Epidermal melanocyte (primary cell): ENCODE results near the gene SERPINA9.
"Not testable (repeated sequence)": the region's sequence is repeated elsewhere in the genome, so short reads cannot be mapped to it uniquely, and the experiment has no call there.

Source experiments
- DNase-seq: peaks from one replicate; pipeline ENCODE4 v3.0.0; 2011; ENCODE audit warnings: low spot score; ENCODE audit not compliant: insufficient read length

The SERPINA9 gene

DNA sequence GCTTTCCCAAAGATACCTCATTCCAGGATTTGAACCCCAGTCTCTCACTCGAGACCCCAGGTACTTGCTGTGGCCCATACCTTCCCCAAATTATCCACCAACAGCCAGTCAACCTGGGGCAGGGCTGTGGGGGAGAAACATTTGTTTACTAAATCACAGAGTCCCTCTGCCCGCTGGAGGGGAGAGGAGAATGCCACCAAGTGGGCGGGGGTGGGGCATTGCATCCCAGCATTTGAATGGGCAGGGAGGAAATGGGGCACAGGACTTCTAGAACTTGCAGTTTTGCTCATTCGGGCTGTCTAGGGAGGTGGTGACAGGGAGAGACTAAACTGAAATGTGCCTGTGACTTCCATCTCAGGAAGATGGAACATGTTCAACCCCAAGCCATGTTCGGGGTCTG is 10.9 kb upstream of the SERPINA9 start:
- no peak for DNase-seq

DNA sequence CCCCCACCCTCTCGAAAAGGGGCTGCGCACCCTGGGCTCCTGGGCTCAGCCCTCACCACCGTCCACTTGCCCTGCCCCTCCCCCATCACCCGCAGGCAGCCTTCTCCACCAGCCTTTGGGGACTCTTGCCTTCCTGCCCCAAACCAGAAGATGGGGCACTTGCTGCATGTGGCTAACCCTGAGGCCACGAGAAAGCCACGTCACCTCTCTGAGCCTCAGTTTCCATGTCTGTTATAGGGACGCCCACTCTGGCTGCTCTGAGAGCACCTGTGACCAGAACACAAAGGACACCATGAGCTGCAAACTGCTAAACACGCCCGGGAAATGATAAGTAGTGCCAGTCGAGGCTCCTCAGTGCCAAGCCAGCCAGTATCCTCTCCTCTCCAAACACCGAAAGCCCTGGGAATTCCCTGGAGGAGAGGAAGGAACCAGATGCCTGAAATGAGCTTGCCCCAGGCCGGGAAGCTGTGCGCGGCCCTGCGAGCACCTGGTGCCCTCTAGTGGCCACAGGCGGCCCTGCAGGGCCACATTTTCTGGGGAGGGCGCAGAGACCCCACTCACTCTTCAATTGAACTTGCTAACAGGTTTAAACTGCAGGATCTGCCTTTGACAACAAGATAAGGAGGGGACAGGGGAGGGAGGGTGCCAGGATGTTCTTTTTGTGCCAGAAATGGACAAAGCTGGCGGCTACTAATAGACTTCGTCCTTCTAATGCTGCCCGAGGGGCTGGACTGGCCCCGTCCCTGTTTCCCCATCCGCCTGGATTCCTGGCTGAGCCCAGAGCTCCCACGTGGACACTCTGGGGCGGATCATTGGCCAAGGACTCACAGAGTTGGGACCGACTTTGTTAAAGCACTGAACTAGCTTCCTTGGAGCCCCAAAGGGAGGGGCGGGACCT is 10.2 kb upstream of the SERPINA9 start:
- DNase-seq: peak; percentile 36

DNA sequence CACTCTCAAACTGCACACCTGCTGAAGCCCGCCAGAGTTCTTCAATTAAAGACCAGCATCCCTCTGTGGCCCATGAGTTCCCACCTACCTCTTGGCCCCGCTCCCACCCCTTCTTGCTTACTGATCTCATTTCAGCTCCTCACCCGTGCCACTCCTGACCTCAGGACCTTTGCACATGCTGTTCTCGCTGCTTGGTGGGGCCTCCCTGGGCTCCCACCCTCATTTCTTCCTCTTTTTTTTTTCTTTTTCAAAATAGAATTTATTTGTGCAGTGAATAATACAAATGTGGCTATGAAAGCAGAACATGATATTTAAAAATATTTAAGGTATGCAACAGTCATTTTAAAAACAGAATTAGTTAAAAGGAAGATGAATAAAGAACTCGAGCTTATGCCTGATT is 8.5 kb upstream of the SERPINA9 start:
- no peak for DNase-seq

DNA sequence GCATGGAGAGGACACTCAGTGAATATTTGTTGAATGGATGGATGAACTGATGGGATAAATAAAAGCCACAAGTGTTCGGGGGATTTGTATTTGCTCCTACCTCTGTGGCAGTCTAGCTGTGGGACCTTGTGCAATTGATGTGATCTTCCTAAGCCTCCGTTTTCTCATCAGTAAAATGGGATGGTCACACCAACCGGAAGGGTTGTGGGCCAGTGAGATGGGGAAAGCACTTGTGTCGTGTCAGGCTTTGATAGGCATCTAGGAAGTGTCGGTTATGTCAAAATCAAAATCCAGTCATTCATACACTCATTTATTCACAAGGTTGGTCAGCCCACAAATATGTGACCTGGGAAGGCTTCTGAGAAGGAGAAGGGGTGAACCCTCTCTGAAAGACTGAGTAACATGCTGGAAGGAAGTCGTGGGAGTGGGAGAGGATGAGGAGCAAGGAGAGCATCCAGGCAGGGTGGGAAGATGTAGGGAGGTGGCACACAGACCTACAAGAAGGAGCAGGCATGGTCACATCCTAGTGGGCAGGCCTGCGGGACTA is 7.8 kb upstream of the SERPINA9 start:
- DNase-seq: no peak

DNA sequence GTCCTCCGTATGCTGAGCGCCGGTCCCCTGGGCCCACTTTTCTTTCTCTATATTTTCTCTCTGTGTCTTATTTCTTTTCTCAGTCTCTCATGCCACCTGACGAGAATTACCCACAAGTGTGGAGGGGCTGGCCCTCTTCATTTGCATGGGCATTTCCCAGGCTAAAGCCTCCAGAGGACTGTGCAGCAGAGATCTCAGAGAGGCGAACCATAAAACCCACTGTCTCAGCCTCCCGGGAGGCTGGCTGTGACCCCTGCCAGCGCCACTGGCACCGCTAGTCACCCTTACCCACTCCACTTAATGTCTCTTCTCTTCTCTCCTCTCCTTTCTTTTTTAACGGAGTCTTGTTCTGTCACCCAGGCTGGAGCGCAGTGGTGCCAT is 7.1 kb upstream of the SERPINA9 start:
- no peak for DNase-seq

DNA sequence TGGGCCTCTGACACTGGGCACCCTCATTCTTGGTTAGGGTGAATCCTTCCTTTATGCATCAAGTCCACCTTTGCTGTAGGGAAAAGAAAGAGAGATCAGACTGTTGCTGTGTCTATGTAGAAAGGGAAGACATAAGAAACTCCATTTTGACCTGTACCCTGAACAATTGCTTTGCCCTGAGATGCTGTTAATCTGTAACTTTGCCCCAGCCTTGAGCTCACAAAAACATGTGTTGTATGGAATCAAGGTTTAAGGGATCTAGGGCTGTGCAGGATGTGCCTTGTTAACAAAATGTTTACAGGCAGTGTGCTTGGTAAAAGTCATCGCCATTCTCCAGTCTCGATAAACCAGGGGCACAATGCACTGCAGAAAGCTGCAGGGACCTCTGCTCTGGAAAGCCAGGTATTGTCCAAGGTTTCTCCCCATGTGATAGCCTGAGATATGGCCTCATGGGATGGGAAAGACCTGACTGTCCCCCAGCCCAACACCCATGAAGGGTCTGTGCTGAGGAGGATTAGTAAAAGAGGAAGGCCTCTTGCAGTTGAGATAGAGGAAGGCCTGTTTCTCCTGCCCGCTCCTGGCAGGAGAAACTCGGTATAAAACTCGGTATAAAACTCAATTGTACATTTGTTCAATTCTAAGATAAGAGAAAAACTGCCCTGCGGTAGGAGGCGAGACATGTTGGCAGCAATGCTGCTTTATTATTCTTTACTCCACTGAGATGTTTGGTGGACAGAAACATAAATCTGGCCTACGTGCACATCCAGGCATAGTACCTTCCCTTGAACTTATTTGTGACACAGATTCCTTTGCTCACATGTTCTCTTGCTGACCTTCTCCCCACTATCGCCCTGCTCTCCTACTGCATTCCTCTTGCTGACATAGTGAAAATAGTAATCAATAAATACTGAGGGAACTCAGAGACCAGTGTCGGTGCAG is 6.4 kb upstream of the SERPINA9 start:
- DNase-seq: not testable (repeated sequence)

DNA sequence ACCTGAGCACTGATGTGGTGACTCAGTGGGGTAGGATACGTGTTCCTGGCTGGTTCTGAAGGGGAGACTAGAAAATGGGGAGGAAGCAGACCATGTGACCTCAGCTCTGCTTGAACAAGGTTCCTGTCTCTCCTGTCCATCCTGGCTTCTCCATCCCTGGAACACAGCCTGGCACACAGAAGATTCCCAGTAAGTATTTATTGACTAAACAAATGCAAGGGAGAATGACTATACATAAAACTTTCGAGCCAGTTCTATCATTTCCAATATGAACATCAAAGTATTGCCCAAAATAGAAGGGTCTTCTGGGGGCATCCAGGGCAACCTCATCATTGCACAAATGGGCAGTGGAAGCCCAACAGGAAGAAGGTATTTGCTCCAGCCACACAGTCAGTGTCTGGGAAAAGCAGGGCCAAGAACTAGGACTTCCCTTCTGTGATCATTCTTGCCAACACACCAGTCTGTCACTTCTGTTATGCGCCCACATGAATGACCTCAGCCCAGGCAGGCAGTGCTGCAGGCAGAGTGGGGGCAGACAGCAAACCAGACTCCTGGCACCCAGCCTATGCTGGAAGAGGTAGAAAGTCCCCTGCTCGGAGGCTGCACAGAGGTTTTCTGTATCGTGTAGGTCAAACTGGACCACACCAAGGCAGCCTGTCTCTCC is 5.6 kb upstream of the SERPINA9 start:
- no peak for DNase-seq

DNA sequence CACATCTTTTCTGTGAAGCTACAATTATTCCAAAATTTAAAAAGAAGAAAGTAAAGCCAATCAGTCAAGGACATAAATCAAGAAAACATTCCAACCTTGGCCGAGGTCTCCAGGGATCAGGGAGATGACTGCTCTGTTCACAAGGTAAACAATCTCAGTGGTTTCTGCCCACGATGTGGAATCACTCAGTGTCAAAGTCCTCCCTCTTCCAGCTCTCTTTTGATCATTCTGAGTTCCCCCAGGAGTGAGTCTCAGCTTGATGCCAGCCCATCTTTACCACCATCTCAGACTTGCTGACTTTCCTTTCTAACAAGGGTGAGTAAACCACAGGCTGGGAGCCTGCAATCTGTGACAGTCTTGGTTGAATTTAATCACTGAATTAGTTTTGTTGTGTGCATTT is 4.8 kb upstream of the SERPINA9 start:
- no peak for DNase-seq

DNA sequence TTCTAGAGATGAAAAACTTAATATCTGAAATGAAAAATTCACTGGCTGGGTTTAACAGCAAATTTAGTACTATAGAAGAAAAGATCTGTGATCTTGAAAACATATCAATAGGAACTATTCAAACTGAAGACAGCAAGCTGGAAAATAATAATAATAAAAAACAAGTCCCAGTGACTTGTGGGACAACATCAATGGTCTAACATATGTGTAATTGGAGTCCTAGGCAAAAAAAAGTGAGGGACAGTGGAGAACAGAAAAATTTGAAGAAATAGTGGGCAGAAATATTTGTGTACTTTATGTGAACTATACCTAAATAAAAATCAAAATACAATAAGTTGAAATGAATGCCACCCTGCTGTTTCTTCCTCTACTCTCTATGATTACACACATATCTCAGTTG is 2.4 kb upstream of the SERPINA9 start:
- no peak for DNase-seq

DNA sequence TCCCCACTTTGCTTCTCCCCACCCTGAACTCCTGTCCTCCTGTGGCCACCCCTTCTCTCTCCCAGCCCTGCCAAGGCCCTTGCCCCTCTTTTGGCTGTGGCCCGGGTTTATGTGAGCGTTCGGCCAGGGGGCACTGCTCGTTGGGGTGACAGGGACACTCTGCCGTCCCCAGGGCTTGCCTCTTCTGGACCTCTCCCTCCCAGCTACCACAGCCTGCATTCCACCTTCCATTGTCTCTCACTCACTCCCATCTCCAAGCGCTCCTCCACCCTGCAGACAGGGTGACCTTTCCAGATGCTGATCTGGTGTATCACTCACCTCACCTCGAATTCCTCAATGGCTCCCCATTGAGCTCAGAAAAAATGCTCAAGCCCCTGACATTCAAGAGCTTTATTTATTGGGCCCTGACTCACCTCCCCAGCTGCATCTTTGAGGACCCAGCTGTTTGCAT is 1.4 kb downstream of the SERPINA9 start:
- no peak for DNase-seq

DNA sequence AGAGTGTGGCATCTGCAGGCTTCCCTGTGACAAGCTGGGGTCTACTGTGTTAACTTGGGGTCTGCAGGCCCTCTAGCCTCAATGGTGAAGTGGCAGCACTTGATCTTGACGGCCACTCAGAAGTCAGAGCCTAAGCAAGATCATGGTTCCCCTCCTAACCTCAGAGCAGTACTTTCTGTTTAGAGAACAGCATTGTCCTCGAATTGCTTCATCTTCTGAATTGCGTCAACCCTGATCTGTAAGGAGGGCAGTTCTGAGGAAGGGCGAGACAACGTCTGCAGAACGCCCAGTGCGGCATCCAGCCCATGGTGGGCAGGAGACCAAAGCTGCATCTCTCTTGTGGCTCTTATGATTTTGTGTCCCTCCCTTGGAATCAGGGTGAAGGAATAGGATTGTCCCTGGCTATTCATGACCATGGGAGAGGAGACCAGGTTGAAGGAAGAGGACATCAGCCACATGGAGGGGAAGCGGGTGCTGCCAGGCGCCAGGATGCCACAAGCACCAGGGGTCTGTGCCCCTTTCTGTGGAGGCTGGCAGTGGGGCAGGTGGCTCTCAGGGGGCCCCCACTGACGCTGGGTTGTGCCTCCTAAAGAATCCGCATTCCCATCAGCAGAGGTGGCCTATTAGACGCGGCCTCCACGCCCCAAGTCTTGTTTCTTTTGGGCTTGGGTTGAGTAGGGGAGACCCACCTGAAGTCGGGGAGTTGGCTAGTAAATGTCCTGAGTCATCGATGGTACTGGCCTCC is 2.2 kb downstream of the SERPINA9 start:
- no peak for DNase-seq

DNA sequence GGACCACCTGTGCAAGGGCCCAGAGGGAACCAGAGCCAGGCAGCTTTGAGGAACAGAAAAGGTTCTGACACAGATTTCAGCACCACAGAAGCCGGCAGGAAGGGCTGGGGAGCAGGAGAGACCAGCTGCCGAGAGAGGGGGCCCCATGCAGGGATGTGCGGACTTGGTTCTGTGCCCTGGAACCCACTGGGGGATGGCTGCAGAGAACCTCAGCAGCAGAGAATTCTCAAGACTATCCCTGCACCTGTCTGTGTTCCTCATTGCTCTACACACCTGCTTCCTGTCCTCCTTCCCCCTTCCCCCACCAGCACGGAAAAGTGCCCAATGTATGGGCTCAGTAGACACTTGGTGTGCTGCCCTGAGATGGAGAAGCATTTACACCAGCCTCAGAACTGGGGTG is 3.2 kb downstream of the SERPINA9 start:
- DNase-seq: no peak

DNA sequence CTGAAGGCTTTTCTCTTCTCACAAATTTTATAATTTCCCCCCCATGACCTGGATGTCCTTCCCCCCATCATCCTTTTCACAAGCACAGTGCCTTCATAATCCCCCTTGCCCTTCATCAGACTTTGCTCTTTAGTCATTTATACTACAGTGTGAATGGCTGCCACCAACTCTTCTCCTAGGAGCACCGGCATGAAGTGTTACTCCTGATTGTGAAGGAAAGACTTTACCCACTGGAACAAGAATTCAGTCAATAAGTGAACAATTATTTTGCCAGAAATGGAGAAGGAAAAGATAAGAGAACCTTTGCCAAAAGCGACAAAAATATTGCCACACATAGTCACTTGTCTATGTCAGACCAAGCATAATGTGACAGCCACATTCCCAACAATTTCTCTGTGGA is 5.0 kb downstream of the SERPINA9 start:
- no peak for DNase-seq

DNA sequence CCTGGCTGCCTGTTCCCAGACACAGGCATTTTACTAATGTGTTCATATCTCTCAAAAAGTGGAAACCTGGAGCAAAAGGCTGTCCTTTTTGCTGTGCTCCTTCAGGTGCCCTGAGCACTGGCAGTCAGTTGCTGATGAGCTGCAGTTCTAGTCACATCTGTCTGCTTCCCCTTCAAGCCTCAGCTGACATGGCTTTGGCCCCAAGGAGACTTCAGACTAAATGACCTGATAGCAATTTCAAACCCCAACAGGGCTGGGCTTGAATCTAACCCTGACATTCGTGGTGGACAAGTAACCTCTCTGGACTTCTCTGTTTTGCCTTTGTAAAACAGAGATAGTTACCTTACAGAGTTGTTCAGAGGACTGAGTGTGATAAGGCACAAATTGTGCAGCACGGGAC is 5.7 kb downstream of the SERPINA9 start:
- DNase-seq: no peak

DNA sequence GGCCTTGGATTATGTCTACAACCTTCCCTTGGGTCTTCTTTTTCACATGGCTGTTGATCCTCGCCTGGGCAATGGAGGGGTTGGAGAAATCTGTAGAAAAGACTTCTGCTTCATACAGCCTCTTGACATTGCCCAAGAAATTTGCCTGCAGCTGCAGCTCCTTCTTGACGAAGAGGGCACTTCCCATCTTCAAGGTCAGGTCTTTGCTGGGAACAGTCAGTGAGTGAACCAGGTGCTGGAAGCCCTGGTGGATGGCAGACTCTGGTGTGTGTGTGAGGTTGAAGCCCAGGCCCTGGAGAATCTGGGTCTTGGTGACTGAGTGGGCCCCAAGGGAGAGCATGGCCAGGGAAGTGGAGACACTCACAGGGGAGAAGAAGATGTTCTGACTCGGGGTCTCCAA is 6.7 kb downstream of the SERPINA9 start:
- DNase-seq: no peak

DNA sequence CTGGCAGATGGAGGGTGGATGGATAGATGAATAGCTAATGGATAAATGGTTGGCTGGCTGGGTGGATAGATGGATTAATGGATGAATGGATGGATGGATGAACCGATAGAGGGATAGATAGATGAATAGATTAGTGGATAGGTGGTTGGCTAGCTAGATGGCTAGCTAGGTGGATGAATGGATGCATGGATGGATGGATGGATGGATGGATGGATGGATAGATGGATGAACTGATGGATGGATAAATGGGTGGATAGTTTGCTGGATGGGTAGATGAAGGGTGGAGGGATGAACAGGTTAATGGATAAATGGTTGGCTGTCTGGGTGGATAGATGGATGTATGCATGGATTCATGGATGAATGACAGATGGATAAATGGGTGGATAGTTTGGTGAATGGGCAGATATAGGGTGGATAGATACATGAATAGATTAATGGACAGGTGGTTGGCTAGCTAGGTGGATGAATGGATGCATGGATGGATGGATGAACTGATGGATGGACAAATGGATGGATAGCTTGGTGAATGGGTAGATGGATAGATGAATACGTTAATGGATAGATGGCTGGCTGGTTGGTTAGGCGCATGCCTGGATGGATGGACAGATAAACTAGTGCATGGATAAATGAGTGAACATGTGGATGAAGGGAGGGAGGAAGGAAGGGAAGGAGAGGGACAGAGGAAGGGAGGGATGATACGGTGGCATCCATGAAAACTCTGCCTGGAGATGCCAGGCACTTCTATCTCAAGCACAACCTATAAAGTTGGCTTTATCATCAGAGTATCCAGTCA is 8.1 kb downstream of the SERPINA9 start:
- no peak for DNase-seq

DNA sequence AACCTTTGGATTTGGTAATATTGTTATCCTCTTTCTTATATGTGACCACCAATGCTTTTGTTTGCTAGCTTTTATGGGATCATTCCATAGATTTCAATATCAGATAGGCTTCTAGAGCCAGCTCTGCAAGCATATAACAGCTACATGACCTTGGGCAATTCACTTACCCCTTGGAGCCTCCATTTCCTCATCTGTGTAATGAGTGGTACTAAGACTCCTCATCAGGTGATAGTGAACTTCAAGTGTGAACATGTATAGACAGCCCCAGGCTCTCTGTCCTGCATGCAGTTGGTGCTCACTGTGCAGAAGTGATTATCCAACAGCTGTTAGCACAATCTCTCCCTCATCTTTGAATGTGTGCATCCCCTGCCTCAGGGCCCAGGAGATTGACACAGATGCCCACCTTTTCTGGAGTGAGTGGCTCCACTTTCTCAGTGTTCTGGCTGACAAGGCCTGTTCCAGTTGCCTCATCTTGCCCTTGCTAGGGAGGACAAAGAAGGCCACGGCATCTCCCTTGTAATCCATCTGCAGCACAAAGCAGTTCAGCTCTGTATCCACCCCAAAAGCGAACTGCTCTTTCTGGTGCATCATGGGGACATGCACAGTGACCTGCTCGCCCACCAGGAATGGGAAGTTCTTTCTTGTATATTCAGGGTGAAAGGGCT is 9.2 kb downstream of the SERPINA9 start:
- DNase-seq: no peak

DNA sequence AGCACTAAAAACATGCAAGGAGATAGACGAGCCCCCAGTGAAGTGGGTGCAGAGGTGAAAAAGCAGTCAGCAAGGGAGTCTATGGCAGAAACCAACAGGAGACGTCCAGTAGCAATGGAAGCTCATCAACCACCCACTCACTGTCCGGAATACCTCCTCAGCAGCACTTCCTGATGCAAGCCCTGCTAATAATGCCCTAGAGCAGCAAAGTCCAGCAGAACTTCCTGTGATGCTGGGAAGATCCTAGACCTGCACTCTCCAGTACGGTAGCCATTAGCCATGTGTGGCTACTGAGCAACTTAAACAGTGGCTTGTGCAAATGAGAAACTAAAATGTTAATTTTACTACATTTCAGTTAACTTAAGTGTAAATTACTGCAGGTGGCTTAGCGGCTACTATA is 11.0 kb downstream of the SERPINA9 start:
- no peak for DNase-seq

DNA sequence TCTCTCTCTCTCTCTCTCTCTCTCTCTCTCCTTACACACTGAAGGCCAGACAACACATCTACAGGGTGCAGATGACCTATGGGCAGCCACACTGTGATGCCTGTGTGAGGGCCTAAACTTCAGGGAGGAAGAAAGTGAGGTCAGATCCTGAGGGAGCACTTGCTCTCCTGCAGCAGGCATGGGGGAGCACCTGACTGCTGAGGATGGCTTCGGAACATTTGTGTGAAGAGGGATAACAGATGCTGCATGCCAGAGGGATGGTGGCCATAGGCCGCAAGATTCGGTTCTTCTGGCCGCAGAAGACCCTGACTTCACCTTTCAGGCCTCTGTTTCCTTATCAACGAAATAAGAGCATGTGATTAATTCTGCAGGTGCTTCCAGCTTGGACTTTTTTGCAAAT is 11.7 kb downstream of the SERPINA9 start:
- no peak for DNase-seq
